Stomach (tissue), 9 donors: ENCODE data around the gene C1QL3. TPM values are rescaled to one million over a fixed set of nuclear protein-coding genes. Genes with fewer than 3 reads are reported as not detected.

ENCODE experiments used
- DNase-seq, 2 donors: peaks; one replicate each; pipeline versions ENCODE4 v3.0.0 to v3.0.0-alpha.2; 2013 to 2019
- H3K27ac ChIP-seq, 5 donors: fragments of 200-600 bp in 4 of 5; sonication (generic) in 4 of 5; one replicate each; pipeline ENCODE4 v1.5.1; 2013 to 2019; ENCODE audit warnings: mild to moderate bottlenecking in 1 of 5, moderate library complexity in 1 of 5
- H3K27me3 ChIP-seq, 3 donors: fragments of 200-600 bp; sonication (generic); one replicate each; pipeline ENCODE4 v1.5.1; 2017 to 2019; ENCODE audit warnings: mixed run types in 1 of 3
- H3K36me3 ChIP-seq, 4 donors: fragments of 200-600 bp; sonication (generic); 1 replicate in 3 of 4; 2 replicates in 1 of 4; pipeline ENCODE4 v1.5.1; 2016 to 2019
- H3K4me1 ChIP-seq, 4 donors: fragments of 200-600 bp; sonication (generic); one replicate each; pipeline ENCODE4 v1.5.1; 2016 to 2019
- H3K4me3 ChIP-seq, 4 donors: fragments of 200-600 bp; sonication (generic) in 3 of 4; one replicate each; pipeline ENCODE4 v1.5.1; 2016 to 2019; ENCODE audit warnings: mild to moderate bottlenecking in 1 of 4
- H3K9me3 ChIP-seq, 4 donors: fragments of 200-600 bp; sonication (generic); one replicate each; pipeline ENCODE4 v1.5.1; 2016 to 2019
- CTCF ChIP-seq, 7 experiments: fragments of 450-650 bp in 4 of 7; fragments of 200-600 bp in 3 of 7; sonication (generic) in 3 of 7; IDR thresholded peaks; one replicate each; pipeline ENCODE4 v1.5.1; 2016 to 2019; ENCODE audit warnings: antibody characterized with exemption in 7 of 7, control low read depth in 2 of 7, mild to moderate bottlenecking in 1 of 7
- EP300 ChIP-seq: sonication (generic); formaldehyde crosslinking; IDR thresholded peaks from one replicate; pipeline ENCODE4 v1.6.1; 2017; ENCODE audit warnings: antibody characterized with exemption
- POLR2A ChIP-seq, 4 donors: fragments of 450-650 bp; IDR thresholded peaks; one replicate each; pipeline ENCODE4 v1.6.1; 2016; ENCODE audit warnings: antibody characterized with exemption in 4 of 4, control low read depth in 2 of 4, mild to moderate bottlenecking in 1 of 4, moderate library complexity in 1 of 4
- POLR2AphosphoS5 ChIP-seq, 3 donors: sonication (generic); formaldehyde crosslinking; IDR thresholded peaks; one replicate each; pipeline ENCODE4 v1.6.1; 2016; ENCODE audit warnings: antibody characterized with exemption in 3 of 3
- WGBS, 5 donors: extraction: QIAGEN DNeasy Blood & Tissue Kit in 3 of 5; methylation state at CpG; one replicate each; pipeline versions ENCODE4 v1.1.5 to v1.1.7; 2013 to 2018; 5-methylcytosine and 5-hydroxymethylcytosine counted together
- intact Hi-C: fragments of 100-400 bp; cut with DNase I; formaldehyde crosslinking; loops from one replicate; pipeline ENCODE4 v1.15.1; 2023; ENCODE audit warnings: low total_unique reads
- polyA plus RNA-seq, 3 donors: library from polyadenylated mRNA; stranded (reverse); fragments of 200-250 nt; gene quantifications; one replicate each; pipeline ENCODE4 v1.2.3, GENCODE V29; 2013
- total RNA-seq, 5 donors: library from RNA; depleted of rRNA; stranded (reverse); fragments of >200 nt; gene quantifications; one replicate each; pipeline versions ENCODE4 v1.1.0 to v1.2.3, GENCODE V29; 2014 to 2016
- donor health status: healthy with polysubstance abuse.
- donor health status: Bipolar disorder and iron deficiency.
- donor health status: healthy.

The C1QL3 gene
- total and polyA plus RNA-seq, 8 donors, result 0.73 TPM; not detected in 7

DNA sequence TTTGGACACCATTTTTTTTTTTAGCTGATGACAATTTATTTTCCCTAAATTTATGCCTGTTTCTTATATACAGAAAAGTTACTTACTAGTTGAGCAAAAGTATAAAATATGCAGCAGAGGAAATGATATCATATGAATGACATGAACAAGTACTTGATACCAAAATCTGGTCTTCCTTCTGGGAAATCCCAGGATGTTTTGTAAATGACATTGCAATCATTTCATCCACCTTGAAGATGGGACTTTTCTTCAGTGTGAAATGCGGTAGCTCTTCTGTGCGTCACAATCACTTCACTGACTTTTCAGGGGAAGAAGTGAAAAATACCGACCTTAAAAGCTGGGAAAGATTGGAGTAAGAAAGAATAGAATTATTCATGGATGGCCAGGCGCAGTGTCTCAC, 23.8 kb downstream of the C1QL3 start:
- H3K27ac ChIP-seq, result no peak overlapping the region
- no peaks in the 10 kb centered on the region for H3K27me3 ChIP-seq
- H3K4me1 ChIP-seq, result no peaks in the 10 kb centered on the region
- TF ChIP-seq POLR2A (IDR thresholded peaks at IDR 0.05) (no peak), EP300 (no peak), CTCF (IDR thresholded peaks at IDR 0.05) (no peak), POLR2AphosphoS5 (IDR thresholded peaks at IDR 0.05) (no peak)
- no peak overlapping the region for H3K4me3 ChIP-seq
- H3K36me3 ChIP-seq, result peaks cover 0 to 15% (median 4%) of the 10 kb centered on the region in 4 donors
- no peak for DNase-seq
- no peaks in the 10 kb centered on the region for H3K9me3 ChIP-seq
- 95 to 99% (median 97%) methylated on average over 4 of the region's 4 CpGs for WGBS, 5 donors
- intact Hi-C loops, result no loop called here

GRCh38 chr10:16493884-16494536, 27.7 kb downstream of the C1QL3 start:
- WGBS, 5 donors, result 78 to 87% (median 84%) methylated on average over 10 of the region's 10 CpGs
- Histone ChIP-seq H3K4me3 (no peak overlapping the region), H3K27ac (no peak overlapping the region), H3K27me3 (no peaks in the 10 kb centered on the region), H3K9me3 (no peaks in the 10 kb centered on the region), H3K36me3 (peaks cover 0 to 30% (median 16%) of the 10 kb centered on the region in 4 donors), H3K4me1 (no peaks in the 10 kb centered on the region)
- no peak for TF ChIP-seq POLR2A (IDR thresholded peaks at IDR 0.05)
- no peak for TF ChIP-seq POLR2AphosphoS5 (IDR thresholded peaks at IDR 0.05)
- TF ChIP-seq CTCF (IDR thresholded peaks at IDR 0.05), result no peak
- no peak for TF ChIP-seq EP300
- intact Hi-C loops, result no loop called here
- no peak for DNase-seq

DNA sequence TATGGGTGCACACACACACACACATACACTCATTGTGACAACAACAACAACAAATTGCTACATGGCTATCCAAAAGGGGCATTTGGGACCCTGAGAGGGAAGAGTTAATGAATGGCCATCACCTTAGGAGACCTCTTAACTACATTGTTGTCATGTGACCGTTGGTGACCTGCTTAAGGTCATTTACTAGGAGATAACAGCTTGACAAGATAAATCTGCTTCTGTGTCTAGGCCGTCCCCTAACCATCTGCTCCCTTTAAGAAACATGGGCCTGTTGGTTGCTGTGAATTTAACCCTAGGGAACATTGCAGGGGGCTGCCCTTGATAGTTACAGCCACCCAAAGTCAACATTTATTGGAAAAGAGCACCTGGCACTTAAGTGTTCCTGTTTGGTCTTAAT, 29.7 kb downstream of the C1QL3 start:
- H3K4me3 ChIP-seq, result no peak overlapping the region
- 47 to 71% (median 53%) methylated on average over 2 of the region's 2 CpGs for WGBS, 5 donors
- H3K4me1 ChIP-seq, result no peaks in the 10 kb centered on the region
- DNase-seq, result no peak
- no peak overlapping the region for H3K27ac ChIP-seq
- H3K36me3 ChIP-seq, result peaks cover 0 to 41% (median 30%) of the 10 kb centered on the region in 4 donors
- TF ChIP-seq POLR2A (IDR thresholded peaks at IDR 0.05) (no peak), POLR2AphosphoS5 (IDR thresholded peaks at IDR 0.05) (no peak), CTCF (IDR thresholded peaks at IDR 0.05) (no peak), EP300 (no peak)
- no peaks in the 10 kb centered on the region for H3K9me3 ChIP-seq
- no peaks in the 10 kb centered on the region for H3K27me3 ChIP-seq
- intact Hi-C loops, result no loop called here

- intact Hi-C loops, result no loop called here
- Histone ChIP-seq H3K9me3 (no peaks in the 10 kb centered on the region), H3K27ac (no peak overlapping the region), H3K36me3 (peaks cover 0 to 53% (median 38%) of the 10 kb centered on the region in 4 donors), H3K27me3 (no peaks in the 10 kb centered on the region), H3K4me3 (no peak overlapping the region), H3K4me1 (no peaks in the 10 kb centered on the region)
- no peak for TF ChIP-seq POLR2AphosphoS5 (IDR thresholded peaks at IDR 0.05)
- no peak for TF ChIP-seq POLR2A (IDR thresholded peaks at IDR 0.05)
- no peak for TF ChIP-seq CTCF (IDR thresholded peaks at IDR 0.05)
- no peak for TF ChIP-seq EP300
- WGBS, 5 donors, result 92 to 97% (median 96%) methylated on average over 3 of the region's 3 CpGs
- DNase-seq, result no peak
These were observed 31.2 kb downstream of the C1QL3 start for GRCh38 chr10:16490511-16490910.
